Measurements from ENCODE around the gene AKAIN1.

The AKAIN1 gene

DNA sequence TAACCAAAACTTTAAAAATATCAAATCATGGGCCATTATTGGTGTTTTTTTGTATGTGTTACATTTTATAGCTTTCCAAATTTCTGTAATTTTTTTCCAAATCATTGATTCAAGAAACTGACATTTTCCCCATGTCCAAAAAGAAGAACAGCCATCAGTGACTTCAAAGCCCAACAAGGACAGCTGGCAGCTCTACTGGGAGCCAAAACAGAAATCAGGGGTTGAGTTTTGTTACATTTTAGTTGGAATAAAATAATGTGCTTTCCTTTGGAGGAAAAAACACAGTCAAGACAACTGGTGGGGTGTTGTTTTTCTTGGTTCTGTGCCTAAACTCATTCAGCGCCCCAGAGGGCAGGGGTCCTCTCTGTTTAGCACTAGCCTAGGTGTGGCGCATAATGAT is 23.8 kb downstream of the AKAIN1 start:
- TF ChIP-seq EZH2phosphoT487 (IDR thresholded peaks at IDR 0.05; ENCODE audit: low read depth): no peak
- TF ChIP-seq, protein P1, sequence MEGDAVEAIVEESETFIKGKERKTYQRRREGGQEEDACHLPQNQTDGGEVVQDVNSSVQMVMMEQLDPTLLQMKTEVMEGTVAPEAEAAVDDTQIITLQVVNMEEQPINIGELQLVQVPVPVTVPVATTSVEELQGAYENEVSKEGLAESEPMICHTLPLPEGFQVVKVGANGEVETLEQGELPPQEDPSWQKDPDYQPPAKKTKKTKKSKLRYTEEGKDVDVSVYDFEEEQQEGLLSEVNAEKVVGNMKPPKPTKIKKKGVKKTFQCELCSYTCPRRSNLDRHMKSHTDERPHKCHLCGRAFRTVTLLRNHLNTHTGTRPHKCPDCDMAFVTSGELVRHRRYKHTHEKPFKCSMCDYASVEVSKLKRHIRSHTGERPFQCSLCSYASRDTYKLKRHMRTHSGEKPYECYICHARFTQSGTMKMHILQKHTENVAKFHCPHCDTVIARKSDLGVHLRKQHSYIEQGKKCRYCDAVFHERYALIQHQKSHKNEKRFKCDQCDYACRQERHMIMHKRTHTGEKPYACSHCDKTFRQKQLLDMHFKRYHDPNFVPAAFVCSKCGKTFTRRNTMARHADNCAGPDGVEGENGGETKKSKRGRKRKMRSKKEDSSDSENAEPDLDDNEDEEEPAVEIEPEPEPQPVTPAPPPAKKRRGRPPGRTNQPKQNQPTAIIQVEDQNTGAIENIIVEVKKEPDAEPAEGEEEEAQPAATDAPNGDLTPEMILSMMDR (IDR thresholded peaks at IDR 0.05; ENCODE audit: low read depth, low read length): no peak
- no peaks in the 10 kb centered on the region for H3K79me2 ChIP-seq (ENCODE audit: low read length)
- H3K4me1 ChIP-seq (ENCODE audit: low read length): peaks cover 12% of the 10 kb centered on the region
- no peaks in the 10 kb centered on the region for H4K20me1 ChIP-seq (ENCODE audit: insufficient read depth, low read length)
- no peaks in the 10 kb centered on the region for H3K9me3 ChIP-seq (ENCODE audit: insufficient read depth, low read length)
- H3K36me3 ChIP-seq (replicated peaks; ENCODE audit: low read depth, low read length): no peaks in the 10 kb centered on the region
- H3K27ac ChIP-seq (ENCODE audit: low read length): no peak overlapping the region
- H3K9ac ChIP-seq (ENCODE audit: low read length): no peak overlapping the region
- H3K27me3 ChIP-seq (ENCODE audit: low read depth, low read length): no peaks in the 10 kb centered on the region
- H2AFZ ChIP-seq (ENCODE audit: low read depth, low read length): no peak overlapping the region
- H3K4me3 ChIP-seq (ENCODE audit: low read length): no peak overlapping the region
- H3K4me2 ChIP-seq (ENCODE audit: low read length): no peak overlapping the region

DNA sequence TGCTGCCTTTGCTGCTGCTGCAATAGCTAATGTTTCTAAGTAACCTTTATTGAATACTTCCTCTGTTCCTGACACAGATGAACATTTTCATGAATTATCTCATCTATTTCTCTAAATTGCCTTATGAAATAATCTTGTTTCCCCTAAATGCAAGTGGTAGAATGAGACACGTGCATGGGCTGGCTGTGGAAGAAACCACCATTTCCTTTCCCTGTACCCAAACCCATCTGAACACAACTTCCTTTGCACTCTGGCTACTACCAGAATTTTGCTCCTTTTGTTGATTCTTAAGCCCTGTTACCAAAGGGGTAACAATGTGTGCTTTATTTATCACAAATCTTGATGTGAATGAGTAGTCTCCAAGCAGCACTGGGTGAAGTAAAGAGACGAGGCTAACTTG is 29.2 kb downstream of the AKAIN1 start:
- Histone ChIP-seq H3K27ac (ENCODE audit: low read length) (no peak overlapping the region), H3K9me3 (ENCODE audit: insufficient read depth, low read length) (no peaks in the 10 kb centered on the region), H3K4me2 (ENCODE audit: low read length) (no peak overlapping the region), H3K4me1 (ENCODE audit: low read length) (no peaks in the 10 kb centered on the region), H2AFZ (ENCODE audit: low read depth, low read length) (no peak overlapping the region), H3K4me3 (ENCODE audit: low read length) (no peak overlapping the region), H3K36me3 (replicated peaks; ENCODE audit: low read depth, low read length) (no peaks in the 10 kb centered on the region), H3K27me3 (ENCODE audit: low read depth, low read length) (no peaks in the 10 kb centered on the region), H3K9ac (ENCODE audit: low read length) (no peak overlapping the region), H3K79me2 (ENCODE audit: low read length) (no peaks in the 10 kb centered on the region), H4K20me1 (ENCODE audit: insufficient read depth, low read length) (no peaks in the 10 kb centered on the region)
- no peak for TF ChIP-seq EZH2phosphoT487 (IDR thresholded peaks at IDR 0.05; ENCODE audit: low read depth)
- TF ChIP-seq, protein P1 (IDR thresholded peaks at IDR 0.05; ENCODE audit: low read depth, low read length): no peak

DNA sequence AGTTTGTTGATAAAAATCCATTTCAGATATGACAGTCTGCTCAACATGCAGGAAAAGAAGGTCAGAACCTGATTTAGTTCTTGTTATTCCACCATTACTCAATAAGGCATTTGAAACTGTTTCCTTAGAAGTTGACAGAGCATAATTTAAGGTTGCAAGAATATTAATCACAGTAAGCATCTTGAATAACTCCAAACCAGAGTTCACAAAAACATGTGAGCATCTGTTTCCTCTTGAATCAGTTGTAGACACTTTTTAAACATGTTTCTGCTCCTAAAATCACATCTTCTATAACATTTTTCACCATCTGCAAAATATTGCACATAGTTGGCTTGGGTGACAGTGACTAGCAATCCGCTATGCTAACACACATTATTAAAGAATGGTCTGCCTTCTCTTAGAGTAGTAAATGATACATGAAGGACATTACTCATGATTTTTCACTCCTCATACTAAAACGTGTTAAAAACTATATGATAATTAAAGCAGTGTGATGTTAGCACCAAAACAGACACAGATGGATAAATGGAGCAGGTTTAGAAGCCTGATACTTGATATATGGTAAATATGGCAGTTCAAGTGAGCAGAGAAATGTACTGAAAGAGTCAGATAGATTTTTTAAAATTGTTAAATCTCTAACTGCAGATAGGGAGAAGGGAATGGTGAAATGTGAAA is 30.3 kb downstream of the AKAIN1 start:
- Histone ChIP-seq H3K9me3 (ENCODE audit: insufficient read depth, low read length) (no peaks in the 10 kb centered on the region), H3K4me2 (ENCODE audit: low read length) (no peak overlapping the region), H4K20me1 (ENCODE audit: insufficient read depth, low read length) (no peaks in the 10 kb centered on the region), H3K36me3 (replicated peaks; ENCODE audit: low read depth, low read length) (no peaks in the 10 kb centered on the region), H3K4me3 (ENCODE audit: low read length) (no peak overlapping the region), H3K27me3 (ENCODE audit: low read depth, low read length) (no peaks in the 10 kb centered on the region), H2AFZ (ENCODE audit: low read depth, low read length) (no peak overlapping the region), H3K79me2 (ENCODE audit: low read length) (no peaks in the 10 kb centered on the region), H3K27ac (ENCODE audit: low read length) (no peak overlapping the region), H3K4me1 (ENCODE audit: low read length) (no peaks in the 10 kb centered on the region), H3K9ac (ENCODE audit: low read length) (no peak overlapping the region)
- TF ChIP-seq, protein P1 (IDR thresholded peaks at IDR 0.05; ENCODE audit: low read depth, low read length): no peak
- TF ChIP-seq EZH2phosphoT487 (IDR thresholded peaks at IDR 0.05; ENCODE audit: low read depth): no peak

DNA sequence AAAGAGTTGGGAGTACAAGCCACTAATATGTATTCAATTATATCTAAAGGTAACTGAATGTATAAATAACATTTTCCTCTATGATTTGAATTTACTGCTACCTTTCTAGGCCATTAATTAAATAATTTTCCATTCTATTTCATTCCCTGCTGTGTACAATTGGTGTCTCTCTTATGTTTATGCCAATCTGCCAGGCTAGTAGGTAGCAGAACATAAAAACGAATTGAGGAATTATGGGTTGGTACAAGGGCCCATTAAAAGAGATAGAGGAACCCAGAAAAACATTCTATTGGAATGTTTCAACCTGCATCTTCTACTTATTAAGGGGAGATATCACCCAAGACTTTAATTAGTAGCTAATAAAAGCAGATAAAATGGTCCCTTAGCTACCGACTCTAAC is 32.2 kb downstream of the AKAIN1 start:
- no peaks in the 10 kb centered on the region for H3K36me3 ChIP-seq (replicated peaks; ENCODE audit: low read depth, low read length)
- H4K20me1 ChIP-seq (ENCODE audit: insufficient read depth, low read length): no peaks in the 10 kb centered on the region
- no peaks in the 10 kb centered on the region for H3K27me3 ChIP-seq (ENCODE audit: low read depth, low read length)
- TF ChIP-seq EZH2phosphoT487 (IDR thresholded peaks at IDR 0.05; ENCODE audit: low read depth): no peak
- H3K4me2 ChIP-seq (ENCODE audit: low read length): no peak overlapping the region
- no peak overlapping the region for H3K9ac ChIP-seq (ENCODE audit: low read length)
- no peak overlapping the region for H3K4me3 ChIP-seq (ENCODE audit: low read length)
- H3K9me3 ChIP-seq (ENCODE audit: insufficient read depth, low read length): no peaks in the 10 kb centered on the region
- no peaks in the 10 kb centered on the region for H3K4me1 ChIP-seq (ENCODE audit: low read length)
- H3K27ac ChIP-seq (ENCODE audit: low read length): no peak overlapping the region
- H2AFZ ChIP-seq (ENCODE audit: low read depth, low read length): no peak overlapping the region
- no peaks in the 10 kb centered on the region for H3K79me2 ChIP-seq (ENCODE audit: low read length)

Measured in OCI-LY3 (cell line).